Astrocyte of the spinal cord (primary cell): ENCODE data around the gene MPI.

Experiments
- DNase-seq: peaks from one replicate; pipeline ENCODE4 v3.0.0; 2011; ENCODE audit warnings: low read depth, low spot score
- H3K4me3 ChIP-seq: 2 replicates; pipeline ENCODE4 v1.5.1; 2011; ENCODE audit warnings: low read depth, mild to moderate bottlenecking, low read length, moderate library complexity
- in situ Hi-C: cut with HindIII; loops from 2 replicates; pipeline ENCODE4 v1.10.0; 2017; ENCODE audit warnings: low sequenced_read_pairs
- TF ChIP-seq, protein P1 (sequence below): IDR thresholded peaks from 2 replicates; pipeline ENCODE4 v1.5.1; 2012; ENCODE audit warnings: low read depth, mild to moderate bottlenecking, low read length, inconsistent platforms

The MPI gene

DNA sequence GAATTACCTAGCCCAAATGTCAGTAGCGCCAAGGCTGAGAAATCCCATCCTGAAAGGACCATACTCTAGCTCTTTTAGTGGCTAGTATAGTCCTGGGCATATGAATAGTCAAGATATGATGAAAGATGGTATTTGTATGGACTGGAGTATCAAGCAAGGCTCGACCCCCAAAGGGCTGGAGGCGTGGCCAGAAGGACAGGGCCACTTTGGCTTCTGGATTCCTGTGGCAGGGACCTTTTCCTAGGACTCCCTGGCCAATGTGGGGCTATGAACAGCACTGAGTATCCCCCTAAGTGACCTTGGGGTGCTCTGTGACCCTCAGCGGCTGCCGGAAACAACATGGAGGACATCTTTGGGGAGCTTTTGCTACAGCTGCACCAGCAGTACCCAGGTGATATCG is 6.0 kb downstream of the MPI start:
- no peak for DNase-seq
- in situ Hi-C loops: no loop called here
- TF ChIP-seq, protein P1, sequence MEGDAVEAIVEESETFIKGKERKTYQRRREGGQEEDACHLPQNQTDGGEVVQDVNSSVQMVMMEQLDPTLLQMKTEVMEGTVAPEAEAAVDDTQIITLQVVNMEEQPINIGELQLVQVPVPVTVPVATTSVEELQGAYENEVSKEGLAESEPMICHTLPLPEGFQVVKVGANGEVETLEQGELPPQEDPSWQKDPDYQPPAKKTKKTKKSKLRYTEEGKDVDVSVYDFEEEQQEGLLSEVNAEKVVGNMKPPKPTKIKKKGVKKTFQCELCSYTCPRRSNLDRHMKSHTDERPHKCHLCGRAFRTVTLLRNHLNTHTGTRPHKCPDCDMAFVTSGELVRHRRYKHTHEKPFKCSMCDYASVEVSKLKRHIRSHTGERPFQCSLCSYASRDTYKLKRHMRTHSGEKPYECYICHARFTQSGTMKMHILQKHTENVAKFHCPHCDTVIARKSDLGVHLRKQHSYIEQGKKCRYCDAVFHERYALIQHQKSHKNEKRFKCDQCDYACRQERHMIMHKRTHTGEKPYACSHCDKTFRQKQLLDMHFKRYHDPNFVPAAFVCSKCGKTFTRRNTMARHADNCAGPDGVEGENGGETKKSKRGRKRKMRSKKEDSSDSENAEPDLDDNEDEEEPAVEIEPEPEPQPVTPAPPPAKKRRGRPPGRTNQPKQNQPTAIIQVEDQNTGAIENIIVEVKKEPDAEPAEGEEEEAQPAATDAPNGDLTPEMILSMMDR: no peak
- H3K4me3 ChIP-seq: no peak overlapping the region

DNA sequence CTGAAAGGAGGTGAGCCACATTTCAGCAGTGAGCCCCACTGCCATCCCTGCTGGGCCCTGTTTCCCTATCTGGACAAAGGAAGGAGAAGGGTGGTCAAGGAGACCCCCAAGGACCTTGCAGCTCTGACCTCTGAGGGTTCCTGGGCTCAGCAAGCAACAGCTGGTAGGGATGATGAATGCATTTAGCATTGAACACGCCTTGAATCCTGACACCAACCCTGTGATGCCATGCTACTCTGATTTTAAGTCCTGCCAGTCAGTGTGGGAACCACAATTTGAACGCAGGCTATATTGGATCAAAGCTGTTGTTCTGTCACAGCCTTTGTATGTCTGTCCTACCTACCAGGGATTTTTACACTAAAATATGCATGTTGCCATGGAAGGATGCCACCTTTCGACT is 6.5 kb downstream of the MPI start:
- TF ChIP-seq, protein P1: no peak
- in situ Hi-C loops: no loop called here
- H3K4me3 ChIP-seq: no peak overlapping the region
- no peak for DNase-seq

DNA sequence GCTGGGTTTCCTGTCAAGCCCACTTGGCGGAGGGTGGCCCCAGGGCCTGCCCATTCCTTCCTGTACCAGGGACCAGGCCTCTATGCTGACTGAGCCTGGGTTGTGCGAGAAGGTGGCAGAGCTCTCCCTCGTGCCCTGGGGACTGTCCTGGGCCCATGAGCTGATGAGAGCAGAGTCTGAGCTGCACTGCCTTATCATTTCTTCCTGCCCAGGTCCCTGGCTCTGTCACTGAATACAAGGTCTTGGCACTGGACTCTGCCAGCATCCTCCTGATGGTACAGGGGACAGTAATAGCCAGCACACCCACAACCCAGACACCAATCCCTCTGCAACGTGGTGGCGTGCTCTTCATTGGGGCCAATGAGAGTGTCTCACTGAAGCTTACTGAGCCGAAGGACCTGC is 7.5 kb downstream of the MPI start:
- no peak overlapping the region for H3K4me3 ChIP-seq
- in situ Hi-C loops: no loop called here
- no peak for DNase-seq
- TF ChIP-seq, protein P1: no peak

DNA sequence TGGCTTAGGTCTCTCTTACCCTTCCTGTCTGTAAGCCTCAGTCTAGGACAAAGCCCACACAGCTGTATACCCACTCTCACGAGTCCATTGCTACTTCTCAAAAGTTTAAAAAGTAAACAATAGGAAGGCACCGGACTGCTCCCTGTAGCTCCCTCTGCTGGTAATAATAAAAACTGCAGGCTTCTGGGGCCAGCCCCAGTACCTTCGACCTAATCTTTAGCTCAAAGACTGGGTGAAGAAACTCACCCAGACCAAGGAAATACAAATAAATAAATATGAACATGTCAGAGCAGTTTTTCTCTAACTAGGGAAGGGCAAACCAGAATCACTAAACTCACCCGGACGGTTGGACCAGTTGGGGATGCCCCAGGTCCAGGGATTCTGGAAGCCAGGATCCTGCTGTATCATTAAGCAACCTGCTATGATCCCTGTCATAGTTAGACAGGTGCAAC is 11.8 kb downstream of the MPI start:
- in situ Hi-C loops: no loop called here
- DNase-seq: peak; percentile 63
- no peak overlapping the region for H3K4me3 ChIP-seq
- TF ChIP-seq, protein P1: peak; percentile 89

DNA sequence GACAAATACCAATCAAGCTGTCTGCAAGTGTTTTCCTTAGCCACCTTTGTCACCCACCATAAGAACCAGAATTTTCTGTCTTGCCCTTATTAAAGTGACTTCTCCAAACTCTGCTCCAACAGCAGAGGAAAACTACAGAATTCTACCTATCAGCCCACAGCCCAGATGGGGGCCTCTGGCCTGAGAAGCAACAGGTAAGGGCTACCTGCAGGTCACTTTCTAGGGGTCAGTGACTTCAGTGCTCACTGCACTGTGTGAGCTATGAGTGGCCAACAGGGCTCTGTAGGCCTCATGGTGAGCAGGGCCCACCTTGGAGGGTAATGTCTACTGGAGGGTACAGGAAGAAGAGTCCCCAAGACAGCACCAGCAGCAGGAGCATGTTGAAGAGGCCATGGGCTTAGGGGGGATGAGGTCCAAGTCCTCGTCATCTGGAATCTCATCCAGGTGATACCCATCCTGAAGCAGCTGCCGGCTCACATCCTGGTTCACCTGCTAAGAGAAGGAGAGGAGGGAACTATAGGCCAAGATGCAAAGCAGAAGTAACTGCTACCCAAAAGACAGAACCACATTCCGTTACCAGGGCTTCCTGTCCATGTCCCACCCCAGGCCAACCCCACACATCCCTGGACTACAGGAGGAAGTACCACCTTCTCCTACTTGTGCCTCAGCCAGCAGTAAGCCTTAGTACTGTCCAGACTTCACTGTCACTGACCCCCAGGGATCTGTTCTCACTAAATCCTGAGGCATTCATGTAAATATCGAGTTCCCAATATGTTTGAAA is 12.6 kb downstream of the MPI start:
- H3K4me3 ChIP-seq: no peak overlapping the region
- in situ Hi-C loops: no loop called here
- TF ChIP-seq, protein P1: no peak
- no peak for DNase-seq

DNA sequence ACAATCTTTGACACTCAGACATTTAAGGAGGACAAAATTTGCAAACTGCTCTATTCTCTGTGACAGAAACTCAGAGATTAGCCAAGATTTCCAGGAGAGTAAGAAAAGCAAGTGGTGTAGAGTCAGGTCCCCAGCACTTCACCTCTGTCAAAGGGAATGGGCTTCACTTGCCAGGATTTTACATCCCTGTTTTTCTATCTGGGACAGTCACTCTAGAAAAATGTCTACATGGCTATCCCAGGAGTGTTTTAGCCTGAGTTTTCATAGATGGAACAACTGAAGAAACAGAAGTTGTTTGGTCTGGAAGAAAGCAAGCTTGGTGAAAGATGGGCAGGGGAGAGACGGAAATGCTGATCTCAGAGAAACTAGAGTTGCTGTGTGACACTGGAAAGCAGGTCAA is 13.8 kb downstream of the MPI start:
- DNase-seq: no peak
- H3K4me3 ChIP-seq: no peak overlapping the region
- TF ChIP-seq, protein P1: no peak
- in situ Hi-C loops: no loop called here
